Keratinocyte (primary cell): Measurements from ENCODE around the gene GPRC5C.

Source experiments
- CTCF ChIP-seq, 3 experiments: IDR thresholded peaks in 1 of 3; conservative IDR thresholded peaks in 1 of 3; optimal IDR thresholded peaks in 1 of 3; 2 replicates in 2 of 3; 3 replicates in 1 of 3; pipeline versions ENCODE3 to v1.5.1; 2011; ENCODE audit warnings: low read length in 3 of 3, mild to moderate bottlenecking in 3 of 3, moderate library complexity in 2 of 3, control low read depth in 1 of 3, inconsistent platforms in 1 of 3; ENCODE audit not compliant: insufficient read depth in 2 of 3; ENCODE audit errors: extremely low read depth in 1 of 3
- EZH2 ChIP-seq: IDR thresholded peaks from one replicate; pipeline ENCODE4 v1.6.1; 2012; ENCODE audit warnings: inconsistent platforms, mild to moderate bottlenecking, low read length, moderate library complexity

- TF ChIP-seq CTCF (optimal IDR thresholded peaks at IDR 0.05 in 1 of 3, IDR thresholded peaks at IDR 0.05 in 1 of 3, conservative IDR thresholded peaks at IDR 0.05 in 1 of 3; ENCODE audit: extremely low read depth in 1 of 3, insufficient read depth in 2 of 3, low read length in 3 of 3), result no peak
- no peak for TF ChIP-seq EZH2
Measured at GRCh38 chr17:74389084-74389753, 42.7 kb upstream of the GPRC5C start.
